HG03108 (cell line): ENCODE measurements around the gene EVPL.

Experiments used
- ATAC-seq: cut with Tn5 transposase; IDR thresholded peaks from one replicate; pipeline ENCODE4 v1.9.1; 2021; ENCODE audit warnings: moderate library complexity; ENCODE audit not compliant: unreplicated experiment

The EVPL gene

GRCh38 chr17:76018801-76019200 is 8.3 kb downstream of the EVPL start:
- no peak for ATAC-seq

GRCh38 chr17:76018340-76018680 is 8.8 kb downstream of the EVPL start:
- no peak for ATAC-seq

- no peak for ATAC-seq
Observed at GRCh38 chr17:76017481-76018339, 9.4 kb downstream of the EVPL start.

- ATAC-seq, result no peak
Observed at GRCh38 chr17:76014925-76015261, 12.2 kb downstream of the EVPL start.

GRCh38 chr17:76014100-76014924 is 12.8 kb downstream of the EVPL start:
- ATAC-seq, result peak; percentile 58

GRCh38 chr17:76013377-76013932 is 13.7 kb downstream of the EVPL start:
- no peak for ATAC-seq

- no peak for ATAC-seq
Observed at GRCh38 chr17:76011951-76012350, 15.2 kb downstream of the EVPL start.

- no peak for ATAC-seq
Observed at GRCh38 chr17:76009969-76010661, 17.0 kb downstream of the EVPL start.

GRCh38 chr17:76009447-76009846 is 17.7 kb downstream of the EVPL start:
- no peak for ATAC-seq

GRCh38 chr17:76008630-76009425 is 18.3 kb downstream of the EVPL start:
- no peak for ATAC-seq

GRCh38 chr17:76008208-76008607 is 18.9 kb downstream of the EVPL start:
- ATAC-seq, result no peak

GRCh38 chr17:76007850-76008165 is 19.3 kb downstream of the EVPL start:
- no peak for ATAC-seq

GRCh38 chr17:76007131-76007849 is 19.8 kb downstream of the EVPL start:
- no peak for ATAC-seq

GRCh38 chr17:76005263-76006149 is 21.6 kb downstream of the EVPL start:
- ATAC-seq, result no peak

GRCh38 chr17:76004750-76005262 is 22.3 kb downstream of the EVPL start:
- no peak for ATAC-seq

- ATAC-seq, result no peak
Observed at GRCh38 chr17:76003915-76004314, 23.2 kb downstream of the EVPL start.

GRCh38 chr17:76002100-76002499 is 25.0 kb downstream of the EVPL start:
- no peak for ATAC-seq

- no peak for ATAC-seq
Observed at GRCh38 chr17:76000755-76001521, 26.2 kb downstream of the EVPL start, which contains the start of gene CDK3. CDK3 (plus strand) TSS chr17:76000855; CDS start chr17:76001426, 571 bp downstream.
